ENCODE results near the gene PSD. TPM values are rescaled to one million over a fixed set of nuclear protein-coding genes. Genes with fewer than 3 reads are reported as not detected.

Gene PSD
- total RNA-seq, 1 experiment from 2014 or later, result 0.75 TPM

DNA sequence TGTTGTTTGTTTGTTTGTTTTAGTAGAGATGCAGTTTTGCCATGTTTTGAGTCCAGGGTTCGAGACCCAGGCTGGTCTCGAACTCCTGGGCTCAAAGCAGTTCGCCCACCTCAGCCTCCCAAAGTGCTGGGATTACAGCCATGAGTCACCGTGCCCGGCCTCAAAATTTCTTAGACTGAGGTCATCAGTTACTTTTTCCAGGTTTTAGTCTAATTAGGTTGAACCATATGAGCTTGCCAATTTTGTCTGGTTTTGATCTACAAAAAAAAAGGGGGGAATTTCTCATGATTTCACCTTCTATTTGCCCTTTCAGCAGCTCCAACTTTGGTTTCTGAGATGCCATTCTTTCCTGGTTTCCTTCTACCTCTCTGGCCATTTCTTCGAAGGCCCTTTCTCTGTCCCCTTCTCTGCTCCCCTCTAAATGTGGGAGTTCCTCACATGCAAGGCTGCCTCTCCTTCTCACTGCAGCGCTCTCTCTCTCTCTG lies 8.3 kb upstream of the PSD start:
- H3K27ac Mint-ChIP-seq (ENCODE audit: low read depth, unreplicated experiment), result no peak overlapping the region
- peaks cover 17% of the 10 kb centered on the region for H3K36me3 Mint-ChIP-seq (ENCODE audit: insufficient read depth, unreplicated experiment)
- CTCF ChIA-PET, result interaction anchor here (0.6 to 8.6 kb wide), 5 partner anchors 20 to 850 kb away, joined by 3 to 137 read pairs (median 3); partner anchors contain the start of gene NFKB2
- DNase-seq (ENCODE audit: unreplicated experiment), result peak; percentile 17
- no peaks in the 10 kb centered on the region for H3K27me3 Mint-ChIP-seq (ENCODE audit: insufficient read depth, unreplicated experiment)
- no TSS peak for BruUV-seq (replicated peaks)
- POLR2A ChIA-PET, result interaction anchor here (0.9 to 1.9 kb wide), 4 partner anchors 24 to 290 kb away, joined by 3 to 6 read pairs (median 3); partner anchors contain the start of gene NFKB2
- no peaks in the 10 kb centered on the region for H3K9me3 Mint-ChIP-seq (ENCODE audit: unreplicated experiment)
- TF ChIP-seq, protein P1, sequence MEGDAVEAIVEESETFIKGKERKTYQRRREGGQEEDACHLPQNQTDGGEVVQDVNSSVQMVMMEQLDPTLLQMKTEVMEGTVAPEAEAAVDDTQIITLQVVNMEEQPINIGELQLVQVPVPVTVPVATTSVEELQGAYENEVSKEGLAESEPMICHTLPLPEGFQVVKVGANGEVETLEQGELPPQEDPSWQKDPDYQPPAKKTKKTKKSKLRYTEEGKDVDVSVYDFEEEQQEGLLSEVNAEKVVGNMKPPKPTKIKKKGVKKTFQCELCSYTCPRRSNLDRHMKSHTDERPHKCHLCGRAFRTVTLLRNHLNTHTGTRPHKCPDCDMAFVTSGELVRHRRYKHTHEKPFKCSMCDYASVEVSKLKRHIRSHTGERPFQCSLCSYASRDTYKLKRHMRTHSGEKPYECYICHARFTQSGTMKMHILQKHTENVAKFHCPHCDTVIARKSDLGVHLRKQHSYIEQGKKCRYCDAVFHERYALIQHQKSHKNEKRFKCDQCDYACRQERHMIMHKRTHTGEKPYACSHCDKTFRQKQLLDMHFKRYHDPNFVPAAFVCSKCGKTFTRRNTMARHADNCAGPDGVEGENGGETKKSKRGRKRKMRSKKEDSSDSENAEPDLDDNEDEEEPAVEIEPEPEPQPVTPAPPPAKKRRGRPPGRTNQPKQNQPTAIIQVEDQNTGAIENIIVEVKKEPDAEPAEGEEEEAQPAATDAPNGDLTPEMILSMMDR (IDR thresholded peaks at IDR 0.05; ENCODE audit: unreplicated experiment), result no peak
- intact Hi-C loops (cut with micrococcal nuclease), result loop anchor here (10.0 kb wide), 1 partner anchor 202 kb away; the partner anchor contains the start of gene ELOVL3
- H3K4me1 Mint-ChIP-seq (ENCODE audit: insufficient read depth, unreplicated experiment), result peaks cover 16% of the 10 kb centered on the region
- H3K4me3 Mint-ChIP-seq (ENCODE audit: unreplicated experiment), result no peak overlapping the region

DNA sequence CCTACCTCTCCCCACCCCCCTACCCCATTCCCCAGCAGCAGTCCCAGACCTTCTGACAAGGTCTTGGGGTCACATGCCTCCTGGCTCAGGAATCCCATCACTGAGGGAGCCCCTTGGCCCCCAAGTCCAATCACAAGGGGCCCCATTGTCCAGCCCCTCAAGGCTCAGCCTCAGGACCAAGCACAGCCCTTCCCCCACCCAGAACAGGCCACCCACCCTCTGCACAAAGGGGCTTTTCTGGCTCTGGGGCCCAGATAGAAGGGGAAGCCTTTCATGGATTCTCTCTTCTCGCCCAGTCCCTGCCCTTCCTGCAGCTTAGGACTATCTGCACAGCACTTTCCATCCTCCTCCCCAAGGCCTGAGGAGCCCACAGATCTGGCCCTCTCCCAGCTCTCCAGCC lies 6.9 kb upstream of the PSD start:
- no peaks in the 10 kb centered on the region for H3K27me3 Mint-ChIP-seq (ENCODE audit: insufficient read depth, unreplicated experiment)
- no peak overlapping the region for H3K27ac Mint-ChIP-seq (ENCODE audit: low read depth, unreplicated experiment)
- TF ChIP-seq, protein P1 (IDR thresholded peaks at IDR 0.05; ENCODE audit: unreplicated experiment), result no peak
- intact Hi-C loops (cut with micrococcal nuclease), result loop anchor here (10.0 kb wide), 1 partner anchor 201 kb away; the partner anchor contains the start of gene ELOVL3
- peaks cover 17% of the 10 kb centered on the region for H3K36me3 Mint-ChIP-seq (ENCODE audit: insufficient read depth, unreplicated experiment)
- no peaks in the 10 kb centered on the region for H3K9me3 Mint-ChIP-seq (ENCODE audit: unreplicated experiment)
- H3K4me3 Mint-ChIP-seq (ENCODE audit: unreplicated experiment), result no peak overlapping the region
- ChIA-PET POLR2A (interaction anchor here (1.1 to 1.8 kb wide), 2 partner anchors 25 to 26 kb away, joined by 3 to 4 read pairs; partner anchors contain the start of gene C10orf95), CTCF (interaction anchor here (0.5 to 8.6 kb wide), 6 partner anchors 24 to 392 kb away, joined by 3 to 137 read pairs (median 6); partner anchors contain the start of gene NFKB2)
- H3K4me1 Mint-ChIP-seq (ENCODE audit: insufficient read depth, unreplicated experiment), result peaks cover 10% of the 10 kb centered on the region
- DNase-seq (ENCODE audit: unreplicated experiment), result no peak
- BruUV-seq (replicated peaks), result no TSS peak

DNA sequence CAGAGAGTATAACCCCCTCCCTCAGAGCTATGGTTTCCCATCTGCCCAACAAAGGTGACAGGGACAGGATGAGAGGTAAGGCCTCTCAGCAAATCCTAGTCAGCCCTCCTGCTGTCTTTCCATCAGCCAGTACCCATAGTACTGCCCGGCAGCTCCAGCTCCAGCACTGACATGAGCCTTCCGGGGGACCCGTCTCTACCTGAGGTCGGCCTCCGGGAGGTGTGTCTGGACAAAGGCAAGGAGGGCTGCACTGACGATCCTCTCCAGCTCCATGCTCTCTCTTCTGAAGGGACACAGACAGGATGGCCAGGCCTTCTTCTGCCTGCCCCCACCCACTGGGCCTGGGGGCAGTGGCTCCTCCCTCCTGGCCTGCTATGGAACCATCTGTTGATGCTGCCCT lies 6.3 kb upstream of the PSD start:
- TF ChIP-seq, protein P1 (IDR thresholded peaks at IDR 0.05; ENCODE audit: unreplicated experiment), result no peak
- intact Hi-C loops (cut with micrococcal nuclease), result loop anchor here (5.0 to 10.0 kb wide), 2 partner anchors 157 to 200 kb away; partner anchors contain the start of gene ELOVL3
- CTCF ChIA-PET, result interaction anchor here (0.6 to 8.6 kb wide), 6 partner anchors 12 to 195 kb away, joined by 4 to 137 read pairs (median 4); partner anchors contain the start of gene NFKB2
- BruUV-seq (replicated peaks), result no TSS peak
- Mint-ChIP-seq H3K36me3 (ENCODE audit: insufficient read depth, unreplicated experiment) (peaks cover 17% of the 10 kb centered on the region), H3K9me3 (ENCODE audit: unreplicated experiment) (no peaks in the 10 kb centered on the region), H3K27ac (ENCODE audit: low read depth, unreplicated experiment) (no peak overlapping the region), H3K4me3 (ENCODE audit: unreplicated experiment) (no peak overlapping the region), H3K27me3 (ENCODE audit: insufficient read depth, unreplicated experiment) (no peaks in the 10 kb centered on the region), H3K4me1 (ENCODE audit: insufficient read depth, unreplicated experiment) (peaks cover 10% of the 10 kb centered on the region)
- POLR2A ChIA-PET, result interaction anchor here (1.1 to 6.1 kb wide), 4 partner anchors 8 to 30 kb away, joined by 3 to 119 read pairs (median 50); partner anchors contain the start of genes C10orf95, CUEDC2 and NFKB2
- DNase-seq (ENCODE audit: unreplicated experiment), result no peak

DNA sequence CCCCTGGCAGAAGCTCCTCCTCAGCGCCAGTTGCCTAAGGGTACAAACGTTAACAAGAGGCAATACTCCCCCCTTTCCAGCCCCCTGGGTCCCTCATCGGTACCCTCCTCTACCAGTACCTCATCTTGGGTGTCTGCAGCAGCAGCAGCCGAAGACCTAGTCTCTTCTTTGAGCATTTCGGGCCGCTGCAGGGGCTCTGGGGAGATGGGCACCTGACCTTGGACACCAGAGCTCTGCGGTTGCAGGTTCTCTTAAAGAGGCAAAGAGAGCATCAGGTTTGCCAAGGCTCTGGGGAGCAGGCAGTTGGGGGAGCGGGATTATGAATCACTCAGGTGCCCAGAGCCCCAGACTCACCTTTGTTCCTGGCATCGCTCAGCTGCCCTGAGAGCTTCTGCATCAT lies 5.6 kb upstream of the PSD start:
- peaks cover 17% of the 10 kb centered on the region for H3K36me3 Mint-ChIP-seq (ENCODE audit: insufficient read depth, unreplicated experiment)
- peaks cover 13% of the 10 kb centered on the region for H3K4me1 Mint-ChIP-seq (ENCODE audit: insufficient read depth, unreplicated experiment)
- no TSS peak for BruUV-seq (replicated peaks)
- ChIA-PET CTCF (interaction anchor here (0.6 to 8.6 kb wide), 10 partner anchors 11 to 1074 kb away, joined by 3 to 137 read pairs (median 4); partner anchors contain the start of gene NFKB2), POLR2A (interaction anchor here (0.7 to 6.1 kb wide), 6 partner anchors 9 to 78 kb away, joined by 3 to 119 read pairs (median 88); partner anchors contain the start of genes ACTR1A, C10orf95, CUEDC2 and NFKB2)
- H3K9me3 Mint-ChIP-seq (ENCODE audit: unreplicated experiment), result no peaks in the 10 kb centered on the region
- DNase-seq (ENCODE audit: unreplicated experiment), result no peak
- TF ChIP-seq, protein P1 (IDR thresholded peaks at IDR 0.05; ENCODE audit: unreplicated experiment), result no peak
- no peak overlapping the region for H3K27ac Mint-ChIP-seq (ENCODE audit: low read depth, unreplicated experiment)
- intact Hi-C loops (cut with micrococcal nuclease), result loop anchor here (5.0 to 10.0 kb wide), 2 partner anchors 158 to 199 kb away; partner anchors contain the start of gene ELOVL3
- no peaks in the 10 kb centered on the region for H3K27me3 Mint-ChIP-seq (ENCODE audit: insufficient read depth, unreplicated experiment)
- no peak overlapping the region for H3K4me3 Mint-ChIP-seq (ENCODE audit: unreplicated experiment)

Data from MCF 10A (cell line).